ENCODE data around the gene PCCA. TPM values are rescaled to one million over a fixed set of nuclear protein-coding genes. Genes with fewer than 3 reads are reported as not detected.

Gene PCCA
- total RNA-seq, 2 donors from 2014 or later, result 52.7 to 66.4 TPM

DNA sequence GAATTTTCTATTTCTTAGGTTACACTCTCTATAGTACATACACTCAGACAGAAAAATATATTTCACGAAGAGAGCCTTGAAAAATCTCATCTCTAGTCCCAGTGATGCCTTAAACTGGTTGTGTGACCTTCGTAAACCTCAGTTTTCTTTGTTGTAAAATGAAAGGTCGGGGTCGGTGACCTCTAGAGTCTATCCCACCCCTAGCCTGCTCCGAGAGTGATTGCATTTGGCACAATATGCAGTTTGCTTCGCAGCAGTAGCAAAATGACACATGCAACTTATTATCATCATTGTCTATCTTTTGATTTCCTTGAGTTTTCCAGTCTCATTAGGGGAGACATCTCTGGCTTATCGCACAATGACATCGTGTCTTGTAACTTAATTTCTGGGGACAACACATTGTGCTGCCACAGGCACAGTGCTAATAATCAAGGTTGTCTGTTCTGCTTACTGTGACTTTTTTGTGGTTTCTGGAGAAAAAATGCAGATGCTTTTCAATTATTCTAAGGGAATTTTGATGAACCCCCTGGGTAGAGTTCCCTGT lies 384.7 kb downstream of the PCCA start:
- DNase-seq (ENCODE audit: low spot score), result no peak
- H3K36me3 ChIP-seq, result no peaks in the 10 kb centered on the region
- no peaks in the 10 kb centered on the region for H3K9me3 ChIP-seq
- no peak overlapping the region for H3K27ac ChIP-seq
- intact Hi-C loops (cut with DNase I), result no loop called here
- no peak overlapping the region for H3K4me3 ChIP-seq
- 93% methylated on average over 8 of the region's 8 CpGs for WGBS
- TF ChIP-seq, protein P1, sequence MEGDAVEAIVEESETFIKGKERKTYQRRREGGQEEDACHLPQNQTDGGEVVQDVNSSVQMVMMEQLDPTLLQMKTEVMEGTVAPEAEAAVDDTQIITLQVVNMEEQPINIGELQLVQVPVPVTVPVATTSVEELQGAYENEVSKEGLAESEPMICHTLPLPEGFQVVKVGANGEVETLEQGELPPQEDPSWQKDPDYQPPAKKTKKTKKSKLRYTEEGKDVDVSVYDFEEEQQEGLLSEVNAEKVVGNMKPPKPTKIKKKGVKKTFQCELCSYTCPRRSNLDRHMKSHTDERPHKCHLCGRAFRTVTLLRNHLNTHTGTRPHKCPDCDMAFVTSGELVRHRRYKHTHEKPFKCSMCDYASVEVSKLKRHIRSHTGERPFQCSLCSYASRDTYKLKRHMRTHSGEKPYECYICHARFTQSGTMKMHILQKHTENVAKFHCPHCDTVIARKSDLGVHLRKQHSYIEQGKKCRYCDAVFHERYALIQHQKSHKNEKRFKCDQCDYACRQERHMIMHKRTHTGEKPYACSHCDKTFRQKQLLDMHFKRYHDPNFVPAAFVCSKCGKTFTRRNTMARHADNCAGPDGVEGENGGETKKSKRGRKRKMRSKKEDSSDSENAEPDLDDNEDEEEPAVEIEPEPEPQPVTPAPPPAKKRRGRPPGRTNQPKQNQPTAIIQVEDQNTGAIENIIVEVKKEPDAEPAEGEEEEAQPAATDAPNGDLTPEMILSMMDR (IDR thresholded peaks at IDR 0.05), result no peak
- TF ChIP-seq POLR2AphosphoS5 (IDR thresholded peaks at IDR 0.05) (no peak), POLR2A (IDR thresholded peaks at IDR 0.05) (no peak)
- no peaks in the 10 kb centered on the region for H3K27me3 ChIP-seq (replicated peaks; ENCODE audit: insufficient read depth)
- H3K4me1 ChIP-seq (replicated peaks), result no peaks in the 10 kb centered on the region

GRCh38 chr13:100476963-100477362 lies 388.1 kb downstream of the PCCA start:
- no peak for TF ChIP-seq POLR2A (IDR thresholded peaks at IDR 0.05)
- TF ChIP-seq POLR2AphosphoS5 (IDR thresholded peaks at IDR 0.05), result no peak
- TF ChIP-seq, protein P1 (IDR thresholded peaks at IDR 0.05), result no peak
- no peak overlapping the region for H3K4me3 ChIP-seq
- no peaks in the 10 kb centered on the region for H3K27me3 ChIP-seq (replicated peaks; ENCODE audit: insufficient read depth)
- DNase-seq (ENCODE audit: low spot score), result no peak
- WGBS, result 79% methylated on average over 5 of the region's 5 CpGs
- intact Hi-C loops (cut with DNase I), result no loop called here
- no peaks in the 10 kb centered on the region for H3K36me3 ChIP-seq
- no peaks in the 10 kb centered on the region for H3K9me3 ChIP-seq
- H3K4me1 ChIP-seq (replicated peaks), result no peaks in the 10 kb centered on the region
- H3K27ac ChIP-seq, result no peak overlapping the region

DNA sequence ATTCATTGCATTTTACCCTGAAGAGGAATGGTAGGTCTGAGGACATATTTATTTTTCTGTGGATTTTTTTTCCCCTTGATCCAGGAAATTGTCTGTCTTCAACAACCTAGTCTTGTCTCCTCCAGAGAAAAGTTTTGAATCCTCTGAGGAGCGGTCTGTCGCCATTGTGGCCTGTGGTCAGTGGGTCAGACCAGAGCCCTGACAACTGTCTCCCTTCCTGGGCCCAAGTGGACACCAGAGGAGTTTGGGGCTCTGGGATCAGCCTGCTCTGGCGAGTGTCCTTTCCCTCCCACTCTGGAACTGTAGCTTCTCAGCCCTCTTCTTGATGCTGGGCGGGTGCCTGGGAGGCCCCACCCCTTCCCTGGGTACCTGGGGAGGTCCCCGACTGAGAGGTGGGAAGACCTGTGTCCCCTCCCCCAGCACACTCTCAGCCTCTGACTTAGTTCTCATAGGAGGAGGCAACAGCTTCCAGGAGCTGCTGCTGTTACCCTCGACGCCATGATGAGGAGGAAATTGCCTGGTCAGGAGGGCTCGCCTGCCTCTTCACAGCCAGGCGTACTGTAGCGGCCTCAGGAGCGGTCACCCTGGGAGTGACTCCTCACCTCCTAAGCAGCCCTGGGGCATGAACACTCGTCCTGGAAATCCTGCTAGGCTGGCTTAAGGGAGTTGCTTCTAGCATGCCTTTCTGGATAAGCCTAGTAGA lies 389.4 kb downstream of the PCCA start:
- Histone ChIP-seq H3K27me3 (replicated peaks; ENCODE audit: insufficient read depth) (no peaks in the 10 kb centered on the region), H3K4me1 (replicated peaks) (no peaks in the 10 kb centered on the region), H3K9me3 (no peaks in the 10 kb centered on the region), H3K27ac (no peak overlapping the region), H3K36me3 (no peaks in the 10 kb centered on the region), H3K4me3 (no peak overlapping the region)
- TF ChIP-seq POLR2AphosphoS5 (IDR thresholded peaks at IDR 0.05), result no peak
- TF ChIP-seq POLR2A (IDR thresholded peaks at IDR 0.05), result no peak
- intact Hi-C loops (cut with DNase I), result no loop called here
- WGBS, result 84% methylated on average over 12 of the region's 12 CpGs
- no peak for DNase-seq (ENCODE audit: low spot score)

DNA sequence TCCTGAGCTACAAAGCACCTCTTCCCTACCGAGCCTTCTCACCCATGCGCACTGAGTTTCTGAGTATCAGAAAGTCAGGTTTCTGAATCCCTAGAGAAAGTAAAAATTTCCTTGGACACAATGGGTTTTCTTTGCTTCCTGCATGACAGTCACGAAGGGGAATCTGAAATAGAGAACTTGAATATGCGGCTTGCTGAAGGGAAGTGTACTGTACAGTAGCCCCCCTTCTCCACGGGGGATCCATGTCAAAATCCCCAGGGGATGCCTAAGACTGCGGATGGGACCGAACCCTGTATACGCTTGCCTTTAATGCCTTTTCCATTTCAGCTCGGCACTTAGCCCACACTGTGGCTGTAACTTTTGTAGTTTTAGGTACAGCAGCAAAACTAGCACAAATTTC lies 391.8 kb downstream of the PCCA start:
- no peak overlapping the region for H3K4me3 ChIP-seq
- H3K36me3 ChIP-seq, result no peaks in the 10 kb centered on the region
- H3K4me1 ChIP-seq (replicated peaks), result no peaks in the 10 kb centered on the region
- no peaks in the 10 kb centered on the region for H3K27me3 ChIP-seq (replicated peaks; ENCODE audit: insufficient read depth)
- TF ChIP-seq POLR2A (IDR thresholded peaks at IDR 0.05), result no peak
- no peak for TF ChIP-seq POLR2AphosphoS5 (IDR thresholded peaks at IDR 0.05)
- TF ChIP-seq, protein P1 (IDR thresholded peaks at IDR 0.05), result no peak
- H3K27ac ChIP-seq, result no peak overlapping the region
- H3K9me3 ChIP-seq, result no peaks in the 10 kb centered on the region
- DNase-seq (ENCODE audit: low spot score), result no peak
- intact Hi-C loops (cut with DNase I), result no loop called here
- 91% methylated on average over 9 of the region's 9 CpGs for WGBS

GRCh38 chr13:100483139-100483538 lies 394.2 kb downstream of the PCCA start:
- Histone ChIP-seq H3K9me3 (no peaks in the 10 kb centered on the region), H3K4me3 (no peak overlapping the region), H3K36me3 (no peaks in the 10 kb centered on the region), H3K27me3 (replicated peaks; ENCODE audit: insufficient read depth) (no peaks in the 10 kb centered on the region), H3K4me1 (replicated peaks) (no peaks in the 10 kb centered on the region), H3K27ac (no peak overlapping the region)
- TF ChIP-seq POLR2A (IDR thresholded peaks at IDR 0.05) (no peak), POLR2AphosphoS5 (IDR thresholded peaks at IDR 0.05) (no peak)
- TF ChIP-seq, protein P1 (IDR thresholded peaks at IDR 0.05), result no peak
- DNase-seq (ENCODE audit: low spot score), result no peak
- intact Hi-C loops (cut with DNase I), result no loop called here
- 78% methylated on average over 6 of the region's 6 CpGs for WGBS

Data from prostate gland (tissue), 2 donors.